ENCODE measurements around the gene ACADSB. TPM values are rescaled to one million over a fixed set of nuclear protein-coding genes. Genes with fewer than 3 reads are reported as not detected.

The ACADSB gene
- total RNA-seq, 4 donors from 2014 or later: 3.0 to 31.4 (median 13.9) TPM

DNA sequence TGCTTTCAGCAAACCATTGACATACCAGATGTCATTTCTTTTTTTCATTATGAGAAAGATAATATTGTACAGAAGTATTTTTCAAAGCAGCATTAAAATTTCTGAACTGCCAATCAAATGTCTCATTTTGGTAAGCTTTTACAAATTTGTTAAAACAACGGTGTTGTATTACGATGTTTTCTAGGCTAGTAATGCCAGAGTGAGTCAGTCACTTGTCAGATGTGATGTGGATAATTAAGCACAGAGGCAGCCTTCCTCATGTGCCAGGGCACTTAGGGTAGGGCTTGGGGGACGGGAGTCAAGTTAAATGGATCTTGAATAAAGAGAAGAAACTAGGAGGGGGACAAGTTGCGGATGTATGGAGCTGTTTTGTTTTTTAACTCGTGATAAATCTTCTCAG lies 18.5 kb upstream of the ACADSB start:
- WGBS, 2 donors (ENCODE audit: low coverage in 1 of 2): 73 to 79% methylated on average over 5 of the region's 5 CpGs
- Histone ChIP-seq H3K36me3 (peaks cover 0 to 22% (median 7%) of the 10 kb centered on the region in 4 donors), H3K27ac (no peak overlapping the region), H3K4me3 (no peak overlapping the region), H3K27me3 (no peaks in the 10 kb centered on the region), H3K9me3 (no peaks in the 10 kb centered on the region), H3K4me1 (no peaks in the 10 kb centered on the region)
- in situ Hi-C loops (cut with MboI; ENCODE audit: low pct_ligation_motif_present in 1 of 4, low pct_unique_long_range_greater_than_20kb in 1 of 4, low sequenced_read_pairs in 3 of 4) (no loop called here), intact Hi-C loops (cut with DNase I; ENCODE audit: low total_unique reads) (no loop called here)
- TF ChIP-seq CTCF (IDR thresholded peaks at IDR 0.05) (no peak), POLR2A (IDR thresholded peaks at IDR 0.05) (no peak), EP300 (IDR thresholded peaks at IDR 0.05; ENCODE audit: low read depth) (no peak), POLR2AphosphoS5 (IDR thresholded peaks at IDR 0.05) (no peak)
- no peak for DNase-seq

DNA sequence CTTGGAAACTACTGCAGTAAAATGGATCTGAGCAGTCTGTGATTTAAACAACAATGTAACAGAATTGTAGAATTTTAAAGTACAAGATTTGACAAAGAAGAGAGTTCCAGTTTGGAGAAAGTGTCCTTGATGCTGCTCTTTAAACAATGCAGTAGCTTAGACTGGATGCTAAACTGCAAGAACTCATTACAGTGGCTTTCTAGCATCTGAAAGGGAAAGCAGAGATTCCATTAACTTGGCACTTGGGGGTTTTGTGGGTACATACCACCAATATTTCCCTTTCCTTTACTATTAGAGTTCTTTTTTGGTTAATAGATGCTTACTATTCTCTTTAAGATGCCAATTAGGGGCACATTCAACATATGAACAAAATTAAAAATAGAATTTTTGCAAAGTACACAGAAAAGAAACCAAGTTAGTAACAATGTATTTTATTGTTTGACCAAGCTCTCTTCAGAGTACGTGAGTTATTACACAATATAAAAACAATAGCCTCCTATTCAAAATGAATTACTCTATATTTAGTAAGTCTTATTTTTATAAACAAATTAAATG lies 16.7 kb upstream of the ACADSB start:
- 45 to 81% methylated on average over 1 of the region's 1 CpG for WGBS, 2 donors (ENCODE audit: low coverage in 1 of 2)
- no peaks in the 10 kb centered on the region for H3K27me3 ChIP-seq
- TF ChIP-seq CTCF (IDR thresholded peaks at IDR 0.05): no peak
- no peak for TF ChIP-seq POLR2AphosphoS5 (IDR thresholded peaks at IDR 0.05)
- no peak for TF ChIP-seq POLR2A (IDR thresholded peaks at IDR 0.05)
- TF ChIP-seq EP300 (IDR thresholded peaks at IDR 0.05; ENCODE audit: low read depth): no peak
- no peaks in the 10 kb centered on the region for H3K4me1 ChIP-seq
- intact Hi-C loops (cut with DNase I; ENCODE audit: low total_unique reads): no loop called here
- H3K4me3 ChIP-seq: no peak overlapping the region
- peaks cover 0 to 22% (median 10%) of the 10 kb centered on the region in 4 donors for H3K36me3 ChIP-seq
- no peak for DNase-seq
- no peaks in the 10 kb centered on the region for H3K9me3 ChIP-seq
- in situ Hi-C loops (cut with MboI; ENCODE audit: low pct_ligation_motif_present in 1 of 4, low pct_unique_long_range_greater_than_20kb in 1 of 4, low sequenced_read_pairs in 3 of 4): no loop called here
- H3K27ac ChIP-seq: no peak overlapping the region

DNA sequence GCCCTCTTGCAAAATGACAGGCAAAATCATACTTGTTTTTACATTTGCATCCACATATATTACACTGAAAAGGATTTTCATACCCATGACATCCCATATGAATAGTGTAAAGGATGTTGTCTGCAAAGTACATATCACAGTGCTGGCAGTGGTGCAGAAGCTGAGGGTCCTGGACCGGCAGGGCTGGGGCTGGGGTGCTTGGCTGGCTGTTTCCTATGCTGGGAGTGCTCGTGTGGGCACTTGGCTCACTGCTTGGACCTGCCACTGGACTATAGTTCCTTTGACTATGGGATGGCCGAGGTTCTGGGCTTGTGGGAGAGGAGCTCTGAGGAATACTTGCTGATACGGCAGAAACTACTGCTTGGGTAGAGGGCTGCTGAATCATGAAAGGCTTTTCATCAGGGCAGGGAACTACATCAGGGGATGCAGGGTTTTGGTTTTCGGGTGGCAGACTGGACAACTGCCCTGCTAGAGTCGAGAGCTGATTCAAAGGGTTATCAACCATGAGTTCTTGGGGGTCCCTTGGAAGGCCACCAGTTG lies 14.9 kb upstream of the ACADSB start:
- intact Hi-C loops (cut with DNase I; ENCODE audit: low total_unique reads) (no loop called here), in situ Hi-C loops (cut with MboI; ENCODE audit: low pct_ligation_motif_present in 1 of 4, low pct_unique_long_range_greater_than_20kb in 1 of 4, low sequenced_read_pairs in 3 of 4) (no loop called here)
- Histone ChIP-seq H3K27me3 (no peaks in the 10 kb centered on the region), H3K4me1 (peaks cover 0 to 4% (median 2%) of the 10 kb centered on the region in 4 donors), H3K9me3 (no peaks in the 10 kb centered on the region), H3K27ac (no peak overlapping the region), H3K36me3 (peaks cover 0 to 24% (median 10%) of the 10 kb centered on the region in 4 donors), H3K4me3 (no peak overlapping the region)
- DNase-seq: no peak
- 92 to 100% methylated on average over 2 to 6 of the region's 6 CpGs for WGBS, 2 donors (ENCODE audit: low coverage in 1 of 2)
- no peak for TF ChIP-seq POLR2A (IDR thresholded peaks at IDR 0.05)
- TF ChIP-seq POLR2AphosphoS5 (IDR thresholded peaks at IDR 0.05): no peak
- TF ChIP-seq CTCF (IDR thresholded peaks at IDR 0.05): no peak
- TF ChIP-seq EP300 (IDR thresholded peaks at IDR 0.05; ENCODE audit: low read depth): no peak

DNA sequence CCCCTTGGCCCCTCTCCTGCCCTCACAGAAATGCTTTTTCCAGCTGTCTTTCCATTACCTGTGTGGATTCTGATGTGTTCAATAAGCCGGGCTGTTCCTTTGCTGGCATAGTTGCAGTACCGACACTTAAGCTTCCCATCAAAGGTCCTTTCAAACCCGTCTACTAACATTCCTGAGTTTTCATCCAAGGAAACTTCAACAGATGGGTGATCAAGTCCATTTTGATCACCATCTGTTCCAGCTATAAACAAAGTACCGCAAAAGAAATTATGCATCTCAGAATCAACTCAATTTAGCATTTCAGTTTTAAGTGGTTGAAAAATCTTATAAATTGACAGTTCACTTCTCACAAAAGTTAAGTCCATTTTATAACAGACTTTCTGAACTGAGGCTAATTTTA lies 12.9 kb upstream of the ACADSB start:
- DNase-seq: no peak
- peaks cover 0 to 24% (median 10%) of the 10 kb centered on the region in 4 donors for H3K36me3 ChIP-seq
- H3K4me3 ChIP-seq: no peak overlapping the region
- in situ Hi-C loops (cut with MboI; ENCODE audit: low pct_ligation_motif_present in 1 of 4, low pct_unique_long_range_greater_than_20kb in 1 of 4, low sequenced_read_pairs in 3 of 4): no loop called here
- peaks cover 0 to 17% (median 13%) of the 10 kb centered on the region in 4 donors for H3K4me1 ChIP-seq
- H3K27ac ChIP-seq: no peak overlapping the region
- no peak for TF ChIP-seq EP300 (IDR thresholded peaks at IDR 0.05; ENCODE audit: low read depth)
- TF ChIP-seq POLR2A (IDR thresholded peaks at IDR 0.05): no peak
- no peak for TF ChIP-seq POLR2AphosphoS5 (IDR thresholded peaks at IDR 0.05)
- no peak for TF ChIP-seq CTCF (IDR thresholded peaks at IDR 0.05)
- H3K9me3 ChIP-seq: no peaks in the 10 kb centered on the region
- 78 to 88% methylated on average over 4 of the region's 4 CpGs for WGBS, 2 donors (ENCODE audit: low coverage in 1 of 2)
- intact Hi-C loops (cut with DNase I; ENCODE audit: low total_unique reads): no loop called here
- H3K27me3 ChIP-seq: no peaks in the 10 kb centered on the region

Data from transverse colon (tissue), 4 donors.